Loucy (cell line): ENCODE measurements around the gene LHPP.

ENCODE experiments used
- H2AFZ ChIP-seq: fragments of 200-600 bp; sonication (generic); 2 replicates; pipeline ENCODE4 v1.6.0; 2016; ENCODE audit warnings: antibody characterized with exemption, mild to moderate bottlenecking, low read length, moderate library complexity
- H3F3A ChIP-seq: fragments of 200-600 bp; 2 replicates; pipeline ENCODE4 v1.6.0; 2016; ENCODE audit warnings: antibody characterized with exemption, low read depth, mild to moderate bottlenecking
- H3K27me3 ChIP-seq: fragments of 200-600 bp; sonication (generic); 2 replicates; pipeline ENCODE4 v1.6.1; 2014; ENCODE audit warnings: low read length, mild to moderate bottlenecking; ENCODE audit not compliant: insufficient read depth, poor library complexity, severe bottlenecking
- H3K36me3 ChIP-seq: fragments of 200-600 bp; sonication (generic); 2 replicates; pipeline ENCODE4 v1.6.1; 2016; ENCODE audit warnings: low read length; ENCODE audit not compliant: insufficient read depth
- H3K4me1 ChIP-seq: fragments of 200-600 bp; sonication (generic); 2 replicates; pipeline ENCODE4 v1.5.1; 2014; ENCODE audit warnings: low read length, mild to moderate bottlenecking; ENCODE audit not compliant: insufficient read depth, poor library complexity, severe bottlenecking
- H3K4me2 ChIP-seq: fragments of 200-600 bp; sonication (generic); 2 replicates; pipeline ENCODE4 v1.6.0; 2014; ENCODE audit warnings: antibody characterized with exemption, low read length, low read depth, mild to moderate bottlenecking; ENCODE audit not compliant: poor library complexity, severe bottlenecking
- H3K4me3 ChIP-seq: fragments of 200-600 bp; sonication (generic); 2 replicates; pipeline ENCODE4 v1.5.1; 2014; ENCODE audit warnings: low read length, mild to moderate bottlenecking, mixed read lengths; ENCODE audit not compliant: poor library complexity, severe bottlenecking
- H3K79me2 ChIP-seq: fragments of 200-600 bp; sonication (generic); 2 replicates; pipeline ENCODE4 v1.6.1; 2014; ENCODE audit warnings: low read length; ENCODE audit not compliant: insufficient read depth
- H3K9ac ChIP-seq: fragments of 200-600 bp; sonication (generic); 2 replicates; pipeline ENCODE4 v1.6.0; 2014; ENCODE audit warnings: mild to moderate bottlenecking, low read depth, low read length, moderate library complexity; ENCODE audit not compliant: poor library complexity, severe bottlenecking
- H3K9me2 ChIP-seq: fragments of 200-600 bp; sonication (generic); replicated peaks from 2 replicates; pipeline ENCODE4 v1.6.1; 2016; ENCODE audit warnings: low read depth, low read length, mixed read lengths
- H3K9me3 ChIP-seq: fragments of 200-600 bp; sonication (generic); 2 replicates; pipeline ENCODE4 v1.6.1; 2014; ENCODE audit warnings: mild to moderate bottlenecking, antibody characterized with exemption, low read length, low read depth; ENCODE audit not compliant: insufficient read depth
- H4K20me1 ChIP-seq: fragments of 200-600 bp; sonication (generic); 2 replicates; pipeline ENCODE4 v1.6.0; 2014; ENCODE audit warnings: antibody characterized with exemption, low read length, mild to moderate bottlenecking; ENCODE audit not compliant: insufficient read depth, poor library complexity, severe bottlenecking
- EZH2phosphoT487 ChIP-seq: fragments of 200-600 bp; IDR thresholded peaks from 2 replicates; pipeline ENCODE4 v1.6.1; 2018; ENCODE audit warnings: antibody characterized with exemption, mild to moderate bottlenecking, moderate library complexity, borderline replicate concordance
- TF ChIP-seq, protein P1 (sequence below): fragments of 200-600 bp; sonication (generic); conservative IDR thresholded peaks from 2 replicates; pipeline ENCODE4 v1.5.1; 2014; ENCODE audit warnings: mild to moderate bottlenecking, antibody characterized with exemption, low read length

Gene LHPP

DNA sequence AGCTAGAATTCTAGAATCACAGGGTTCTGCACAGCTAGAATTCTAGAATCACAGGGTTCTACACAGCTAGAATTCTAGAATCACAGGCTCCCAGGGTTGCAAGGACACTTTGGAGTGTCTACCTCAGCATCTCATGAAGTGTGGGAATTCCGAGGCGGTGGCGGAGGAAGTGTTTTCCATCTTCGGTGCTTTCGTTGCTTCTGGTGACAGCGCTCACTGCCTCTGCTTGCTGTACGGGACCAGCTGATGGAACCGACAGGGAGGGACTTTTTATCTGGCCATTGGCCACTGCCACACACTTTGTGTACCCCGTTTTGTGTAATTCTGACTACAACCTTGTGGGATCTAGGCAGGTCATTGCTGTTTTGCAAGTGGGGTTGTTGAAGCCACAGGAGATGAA, 29.5 kb downstream of the LHPP start:
- Histone ChIP-seq H3K9me2 (no peaks in the 10 kb centered on the region), H3K9ac (no peak overlapping the region), H3K36me3 (no peaks in the 10 kb centered on the region), H3F3A (no peaks in the 10 kb centered on the region), H3K9me3 (peaks cover 6% of the 10 kb centered on the region; the same call in 1 of the 2 replicates), H3K4me3 (no peak overlapping the region), H3K4me1 (no peaks in the 10 kb centered on the region), H3K27me3 (no peaks in the 10 kb centered on the region), H3K79me2 (no peaks in the 10 kb centered on the region), H3K4me2 (no peak overlapping the region), H2AFZ (no peak overlapping the region), H4K20me1 (no peaks in the 10 kb centered on the region)
- no peak for TF ChIP-seq EZH2phosphoT487
- TF ChIP-seq, protein P1, sequence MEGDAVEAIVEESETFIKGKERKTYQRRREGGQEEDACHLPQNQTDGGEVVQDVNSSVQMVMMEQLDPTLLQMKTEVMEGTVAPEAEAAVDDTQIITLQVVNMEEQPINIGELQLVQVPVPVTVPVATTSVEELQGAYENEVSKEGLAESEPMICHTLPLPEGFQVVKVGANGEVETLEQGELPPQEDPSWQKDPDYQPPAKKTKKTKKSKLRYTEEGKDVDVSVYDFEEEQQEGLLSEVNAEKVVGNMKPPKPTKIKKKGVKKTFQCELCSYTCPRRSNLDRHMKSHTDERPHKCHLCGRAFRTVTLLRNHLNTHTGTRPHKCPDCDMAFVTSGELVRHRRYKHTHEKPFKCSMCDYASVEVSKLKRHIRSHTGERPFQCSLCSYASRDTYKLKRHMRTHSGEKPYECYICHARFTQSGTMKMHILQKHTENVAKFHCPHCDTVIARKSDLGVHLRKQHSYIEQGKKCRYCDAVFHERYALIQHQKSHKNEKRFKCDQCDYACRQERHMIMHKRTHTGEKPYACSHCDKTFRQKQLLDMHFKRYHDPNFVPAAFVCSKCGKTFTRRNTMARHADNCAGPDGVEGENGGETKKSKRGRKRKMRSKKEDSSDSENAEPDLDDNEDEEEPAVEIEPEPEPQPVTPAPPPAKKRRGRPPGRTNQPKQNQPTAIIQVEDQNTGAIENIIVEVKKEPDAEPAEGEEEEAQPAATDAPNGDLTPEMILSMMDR = no peak

DNA sequence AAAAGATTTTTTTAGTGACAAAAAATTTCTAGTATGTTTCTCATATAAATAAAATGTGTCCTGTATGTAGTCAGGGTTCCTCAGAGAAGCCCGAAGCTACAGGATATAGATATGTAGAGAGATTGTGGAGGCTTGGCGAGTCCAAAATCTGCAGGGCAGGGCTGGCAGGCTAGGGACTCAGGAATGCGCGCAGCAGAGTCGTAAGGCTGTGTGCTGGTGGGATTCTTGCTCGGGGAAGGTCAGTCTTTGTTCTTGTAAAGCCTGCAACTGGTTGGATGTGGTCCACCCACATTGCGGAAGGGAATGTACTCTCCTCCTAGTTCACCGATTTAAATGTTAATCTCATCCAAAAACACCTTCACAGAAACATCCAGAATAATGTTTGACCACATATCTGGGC, 30.6 kb downstream of the LHPP start:
- Histone ChIP-seq H3K4me3 (no peak overlapping the region), H3K9me2 (no peaks in the 10 kb centered on the region), H2AFZ (no peak overlapping the region), H3K9ac (no peak overlapping the region), H4K20me1 (no peaks in the 10 kb centered on the region), H3K27me3 (no peaks in the 10 kb centered on the region), H3K4me1 (no peaks in the 10 kb centered on the region), H3K79me2 (no peaks in the 10 kb centered on the region), H3K9me3 (0 out of 2 replicates have a peak, but pooled peaks cover 1% of the 10 kb centered on the region), H3K36me3 (no peaks in the 10 kb centered on the region), H3K4me2 (no peak overlapping the region), H3F3A (no peaks in the 10 kb centered on the region)
- TF ChIP-seq EZH2phosphoT487 = no peak
- TF ChIP-seq, protein P1 = no peak

DNA sequence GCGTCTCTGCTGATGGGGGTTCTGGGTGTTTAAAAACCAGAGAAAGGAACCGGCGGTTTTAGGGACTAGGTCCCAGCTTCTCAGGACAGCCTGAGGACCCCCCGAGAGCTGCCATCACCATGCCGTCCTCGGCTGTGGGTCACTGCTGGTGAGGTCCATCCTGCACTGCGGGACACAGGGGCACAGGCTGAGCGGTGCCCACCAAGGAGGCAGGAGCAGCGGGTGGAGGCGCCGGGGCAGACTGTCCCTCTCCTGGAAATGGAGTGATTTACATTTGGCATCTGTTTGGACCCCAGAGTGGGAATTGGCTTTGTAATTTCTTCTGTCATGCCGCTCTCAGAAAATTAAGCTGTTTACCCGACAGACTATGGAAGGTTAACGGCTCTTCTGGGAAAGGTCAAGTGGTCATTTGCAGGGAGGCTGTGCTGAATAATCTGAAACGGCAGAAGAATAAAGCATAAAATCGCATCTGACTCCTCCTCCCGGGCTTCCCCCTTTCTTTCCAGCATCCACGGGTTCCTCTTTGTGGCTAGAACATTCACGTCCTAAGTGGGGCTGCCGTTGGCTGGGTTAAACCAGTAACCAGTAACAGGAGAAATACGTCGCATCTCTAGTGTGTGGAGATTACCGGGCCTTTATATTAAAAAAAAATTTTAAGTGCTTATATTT, 31.7 kb downstream of the LHPP start:
- Histone ChIP-seq H3K9me3 (no peaks in the 10 kb centered on the region), H3F3A (no peaks in the 10 kb centered on the region), H3K4me1 (no peaks in the 10 kb centered on the region), H3K27me3 (no peaks in the 10 kb centered on the region), H3K36me3 (no peaks in the 10 kb centered on the region), H3K79me2 (no peaks in the 10 kb centered on the region), H3K9ac (no peak overlapping the region), H3K4me3 (no peak overlapping the region), H3K4me2 (no peak overlapping the region), H4K20me1 (no peaks in the 10 kb centered on the region), H3K9me2 (no peaks in the 10 kb centered on the region), H2AFZ (no peak overlapping the region)
- no peak for TF ChIP-seq EZH2phosphoT487
- TF ChIP-seq, protein P1 = no peak
